Neural crest cell (in vitro differentiated cells): ENCODE measurements around the gene CEMIP. TPM values are rescaled to one million over a fixed set of nuclear protein-coding genes. Genes with fewer than 3 reads are reported as not detected.
"Not testable (repeated sequence)": the region's sequence is repeated elsewhere in the genome, so short reads cannot be mapped to it uniquely, and the experiment has no call there.

Experiments
- DNase-seq: peaks from one replicate; pipeline ENCODE4 v3.0.0; 2021; ENCODE audit warnings: low read depth, mixed read lengths, low spot score
- H3K27ac Mint-ChIP-seq: one replicate; pipeline ENCODE4 v1.8.0; 2021; ENCODE audit warnings: mild to moderate bottlenecking, mixed read lengths; ENCODE audit not compliant: unreplicated experiment
- H3K27me3 Mint-ChIP-seq: 2 replicates; pipeline ENCODE4 v1.8.0; 2021; ENCODE audit warnings: low read depth, mild to moderate bottlenecking, mixed read lengths
- H3K36me3 Mint-ChIP-seq: 2 replicates; pipeline ENCODE4 v1.8.0; 2021; ENCODE audit warnings: low read depth, mild to moderate bottlenecking, mixed read lengths
- H3K4me1 Mint-ChIP-seq: 2 replicates; pipeline ENCODE4 v1.8.0; 2021; ENCODE audit warnings: mixed read lengths
- H3K4me3 Mint-ChIP-seq: one replicate; pipeline ENCODE4 v1.8.0; 2021; ENCODE audit warnings: mild to moderate bottlenecking, mixed read lengths
- H3K9me3 Mint-ChIP-seq: 2 replicates; pipeline ENCODE4 v1.8.0; 2021; ENCODE audit warnings: mixed read lengths
- total RNA-seq: library from RNA; stranded (reverse); gene quantifications from 2 replicates; pipeline ENCODE4 v1.2.1, GENCODE V29; 2021
- TF ChIP-seq, protein P1 (sequence below): fragments of 200-600 bp; sonication (generic); conservative IDR thresholded peaks from 2 replicates; pipeline ENCODE4 v1.5.0; 2021; ENCODE audit warnings: antibody characterized with exemption, mild to moderate bottlenecking

CEMIP gene
- total RNA-seq, 1 donor from 2014 or later = 0.33 TPM

DNA sequence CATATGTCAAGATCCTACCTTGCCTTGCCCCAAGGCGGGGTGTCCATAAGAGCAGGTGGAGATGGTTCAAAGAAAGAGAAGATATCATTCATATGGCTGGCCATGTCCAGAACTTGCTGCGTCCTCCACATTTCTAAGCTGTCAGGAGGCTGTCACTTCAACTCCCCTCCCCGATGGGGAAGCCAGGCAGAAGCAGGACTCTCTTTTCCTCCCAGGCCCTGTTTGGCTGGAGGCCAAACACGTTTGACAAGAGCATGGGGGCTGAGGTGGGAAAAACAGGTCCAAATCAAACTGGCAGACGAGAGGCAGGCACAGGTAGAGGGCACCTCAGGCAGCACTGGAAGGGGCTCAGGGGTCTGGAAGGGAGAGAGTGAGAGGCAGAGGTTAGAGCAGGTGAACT lies 172.8 kb downstream of the CEMIP start:
- DNase-seq = no peak
- Mint-ChIP-seq H3K36me3 (peaks cover 2% of the 10 kb centered on the region), H3K27me3 (no peaks in the 10 kb centered on the region), H3K4me3 (no peak overlapping the region), H3K9me3 (no peaks in the 10 kb centered on the region), H3K4me1 (peaks cover 36% of the 10 kb centered on the region), H3K27ac (no peak overlapping the region)
- TF ChIP-seq, protein P1, sequence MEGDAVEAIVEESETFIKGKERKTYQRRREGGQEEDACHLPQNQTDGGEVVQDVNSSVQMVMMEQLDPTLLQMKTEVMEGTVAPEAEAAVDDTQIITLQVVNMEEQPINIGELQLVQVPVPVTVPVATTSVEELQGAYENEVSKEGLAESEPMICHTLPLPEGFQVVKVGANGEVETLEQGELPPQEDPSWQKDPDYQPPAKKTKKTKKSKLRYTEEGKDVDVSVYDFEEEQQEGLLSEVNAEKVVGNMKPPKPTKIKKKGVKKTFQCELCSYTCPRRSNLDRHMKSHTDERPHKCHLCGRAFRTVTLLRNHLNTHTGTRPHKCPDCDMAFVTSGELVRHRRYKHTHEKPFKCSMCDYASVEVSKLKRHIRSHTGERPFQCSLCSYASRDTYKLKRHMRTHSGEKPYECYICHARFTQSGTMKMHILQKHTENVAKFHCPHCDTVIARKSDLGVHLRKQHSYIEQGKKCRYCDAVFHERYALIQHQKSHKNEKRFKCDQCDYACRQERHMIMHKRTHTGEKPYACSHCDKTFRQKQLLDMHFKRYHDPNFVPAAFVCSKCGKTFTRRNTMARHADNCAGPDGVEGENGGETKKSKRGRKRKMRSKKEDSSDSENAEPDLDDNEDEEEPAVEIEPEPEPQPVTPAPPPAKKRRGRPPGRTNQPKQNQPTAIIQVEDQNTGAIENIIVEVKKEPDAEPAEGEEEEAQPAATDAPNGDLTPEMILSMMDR = no peak

DNA sequence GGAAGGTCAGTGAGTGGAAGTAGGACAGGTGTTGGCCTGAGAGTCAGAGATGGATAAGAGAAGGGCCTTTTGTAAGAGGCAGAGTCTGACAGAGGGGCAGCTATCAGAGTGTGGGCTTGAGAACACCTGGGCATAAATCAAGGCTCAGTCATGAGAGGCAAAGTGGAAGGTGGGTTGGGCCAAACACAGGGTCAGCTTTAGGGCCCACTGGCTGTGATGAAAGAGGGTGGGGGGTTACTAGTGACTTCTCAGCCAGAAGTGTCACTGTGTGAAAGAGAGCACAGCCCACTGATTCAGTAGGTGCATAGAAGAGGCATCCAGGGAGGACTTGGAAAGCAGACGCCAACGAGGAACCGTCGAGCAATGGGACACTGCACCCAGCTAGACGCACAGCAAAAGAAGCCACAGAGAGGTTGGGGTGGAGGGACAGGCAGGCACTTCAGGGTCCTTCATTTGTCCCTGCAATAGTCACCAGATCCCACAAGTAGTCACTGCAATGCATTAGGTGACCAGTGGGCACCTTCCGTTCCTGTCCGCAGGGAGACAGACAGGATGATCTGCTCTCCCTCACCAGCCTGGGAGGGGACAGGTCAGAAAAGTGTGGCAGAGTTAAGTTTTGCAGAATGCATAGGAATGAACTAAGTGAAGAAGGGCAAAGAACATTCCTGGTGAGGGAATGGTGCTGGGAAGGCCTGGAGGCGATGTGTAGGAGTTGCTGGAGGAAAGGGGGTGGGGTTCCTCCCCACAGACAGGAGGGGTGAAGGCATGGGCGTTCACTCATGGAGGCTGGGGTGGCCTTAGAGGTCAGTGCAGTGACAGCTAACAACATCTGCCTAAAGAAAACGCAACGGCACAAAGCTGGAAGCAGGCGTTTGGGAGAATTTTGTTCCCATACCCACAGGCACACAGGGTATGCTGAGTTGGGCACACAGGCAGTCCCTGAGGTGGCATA lies 174.1 kb downstream of the CEMIP start:
- DNase-seq = no peak
- no peaks in the 10 kb centered on the region for H3K27me3 Mint-ChIP-seq
- TF ChIP-seq, protein P1 = no peak
- peaks cover 46% of the 10 kb centered on the region for H3K4me1 Mint-ChIP-seq
- no peaks in the 10 kb centered on the region for H3K9me3 Mint-ChIP-seq
- H3K36me3 Mint-ChIP-seq = peaks cover 2% of the 10 kb centered on the region
- H3K4me3 Mint-ChIP-seq = no peak overlapping the region
- no peak overlapping the region for H3K27ac Mint-ChIP-seq

DNA sequence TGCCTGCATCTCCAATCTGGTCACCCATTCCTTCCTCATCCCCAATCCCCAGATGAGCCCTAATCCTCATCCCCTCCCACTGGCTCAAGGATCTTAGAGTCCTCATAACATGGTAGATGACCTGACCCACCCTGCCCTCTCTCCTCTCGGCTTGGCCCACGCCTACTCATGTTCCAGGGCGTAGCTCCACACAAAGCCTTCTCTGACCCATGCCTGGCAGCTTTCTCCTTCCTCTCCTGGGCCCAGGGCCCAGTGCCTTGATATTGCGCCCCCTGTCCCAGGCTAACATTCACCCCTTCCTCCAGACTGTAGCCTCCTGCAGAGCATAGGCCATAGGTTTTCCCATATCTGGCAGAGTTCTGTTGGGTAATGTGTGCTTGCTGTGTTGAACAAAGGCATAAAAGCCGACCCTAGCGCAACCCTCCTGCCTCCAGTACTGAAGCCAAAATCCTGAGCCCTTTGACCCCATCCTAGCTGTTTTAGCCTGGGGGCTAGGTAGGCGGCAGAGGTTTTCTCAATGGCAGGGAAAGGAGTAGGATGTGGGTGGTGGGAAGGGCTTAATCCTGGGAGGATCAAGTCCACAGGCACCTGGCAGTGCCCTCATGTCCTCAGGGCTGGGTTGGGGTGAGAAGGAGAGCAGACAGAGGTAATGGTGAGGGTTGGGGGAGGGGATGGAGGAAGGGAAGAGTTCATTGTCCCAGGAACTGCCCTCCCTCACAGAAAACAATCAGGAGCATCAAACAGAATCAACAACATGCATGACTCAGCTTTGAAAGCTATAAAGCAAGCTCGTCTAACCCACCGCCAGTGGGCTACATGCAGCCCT lies 175.0 kb downstream of the CEMIP start:
- Mint-ChIP-seq H3K9me3 (no peaks in the 10 kb centered on the region), H3K4me1 (peaks cover 46% of the 10 kb centered on the region), H3K27me3 (no peaks in the 10 kb centered on the region), H3K4me3 (peak overlapping the region; percentile 13), H3K27ac (peak overlapping the region; percentile 87), H3K36me3 (peaks cover 6% of the 10 kb centered on the region)
- DNase-seq = no peak
- TF ChIP-seq, protein P1 = no peak

DNA sequence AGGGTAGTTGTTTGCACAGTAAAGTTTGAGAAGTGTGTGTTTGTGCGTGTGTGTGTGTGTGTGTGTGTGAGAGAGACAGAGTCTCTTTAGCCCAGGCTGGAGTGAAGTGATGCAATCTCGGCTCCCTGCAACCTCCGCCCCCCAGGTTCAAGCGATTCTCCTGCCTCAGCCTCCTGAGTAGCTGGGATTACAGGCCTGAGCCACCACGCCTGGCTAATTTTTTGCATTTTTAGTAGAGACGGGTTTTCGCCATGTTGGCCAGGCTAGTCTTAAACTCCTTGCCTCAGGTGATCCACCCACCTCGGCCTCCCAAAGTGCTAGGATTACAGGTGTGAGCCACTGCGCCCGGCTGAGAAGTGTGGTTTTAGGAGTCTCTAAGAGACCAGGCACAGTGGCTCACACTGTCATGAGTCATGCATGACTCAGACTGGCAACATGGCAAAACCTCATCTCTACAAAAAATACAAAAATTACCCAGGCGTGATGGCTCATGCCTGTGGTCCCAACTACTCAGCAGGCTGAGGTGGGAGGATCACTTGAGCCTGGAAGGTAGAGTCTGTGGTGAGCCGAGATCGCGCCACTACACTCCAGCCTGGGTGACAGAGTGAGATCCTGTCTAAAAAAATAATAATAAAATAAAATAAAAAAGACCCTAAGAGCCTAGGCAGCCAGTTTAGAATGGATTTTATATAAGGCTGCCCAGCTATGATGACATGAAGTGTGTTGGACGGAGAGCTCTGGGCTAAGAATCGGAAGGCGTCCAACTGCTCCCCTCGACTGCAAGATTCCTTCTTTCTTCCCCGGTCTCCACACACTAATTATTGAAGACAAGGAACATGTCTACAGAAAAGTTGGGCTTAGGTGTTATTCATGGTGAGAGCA lies 176.6 kb downstream of the CEMIP start:
- not testable (repeated sequence) for H3K4me3 Mint-ChIP-seq, DNase-seq, H3K27me3 Mint-ChIP-seq, H3K9me3 Mint-ChIP-seq, H3K36me3 Mint-ChIP-seq
- Mint-ChIP-seq H3K4me1 (peaks cover 46% of the 10 kb centered on the region), H3K27ac (peak overlapping the region; percentile 16)

DNA sequence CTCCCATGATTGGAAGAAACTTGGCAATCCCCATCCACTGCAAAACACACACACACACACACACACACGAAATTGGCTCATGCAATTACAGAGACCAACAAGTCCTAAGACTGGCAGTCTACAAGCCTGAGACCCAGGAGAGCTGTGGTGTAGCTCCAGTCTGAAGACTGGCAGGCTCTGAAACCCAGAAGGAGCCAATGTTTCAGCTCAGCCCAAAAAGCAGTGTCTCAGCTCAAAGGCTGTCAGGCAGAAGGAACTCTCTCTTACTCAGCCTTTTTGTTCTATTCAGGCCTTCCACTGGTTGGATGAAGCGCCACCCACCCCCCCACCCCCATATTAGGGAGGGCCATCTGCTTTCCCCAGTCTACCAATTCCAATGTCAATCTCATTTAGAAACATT lies 178.4 kb downstream of the CEMIP start:
- TF ChIP-seq, protein P1 = no peak
- Mint-ChIP-seq H3K36me3 (peaks cover 9% of the 10 kb centered on the region), H3K9me3 (no peaks in the 10 kb centered on the region), H3K4me1 (peaks cover 46% of the 10 kb centered on the region), H3K27ac (no peak overlapping the region), H3K27me3 (no peaks in the 10 kb centered on the region), H3K4me3 (no peak overlapping the region)
- no peak for DNase-seq
